Motor neuron (in vitro differentiated cells): ENCODE results near the gene HES2. TPM values are rescaled to one million over a fixed set of nuclear protein-coding genes. Genes with fewer than 3 reads are reported as not detected.
"Not testable (repeated sequence)": the region's sequence is repeated elsewhere in the genome, so short reads cannot be mapped to it uniquely, and the experiment has no call there.

ENCODE experiments used
- ATAC-seq, 8 experiments: fragments of 200-7000 bp; cut with Tn5 transposase; replicated peaks in 6 of 8; 2 replicates each; pipeline ENCODE4 v1.8.0; 2021; ENCODE audit warnings: mild to moderate bottlenecking in 8 of 8, moderate library complexity in 8 of 8
- H3K27ac ChIP-seq, 2 donors: fragments of 250-450 bp; sonication (Bioruptor Pico); 2 replicates each; pipeline ENCODE4 v1.9.0; 2021; ENCODE audit warnings: antibody characterized with exemption in 2 of 2, mild to moderate bottlenecking in 2 of 2, moderate library complexity in 1 of 2
- H3K4me1 ChIP-seq, 2 donors: fragments of 250-450 bp; sonication (Bioruptor Pico); replicated peaks in 1 of 2; 2 replicates each; pipeline ENCODE4 v1.6.1; 2021; ENCODE audit warnings: antibody characterized with exemption in 2 of 2, mild to moderate bottlenecking in 2 of 2, moderate library complexity in 1 of 2
- H3K4me3 ChIP-seq, 5 donors: fragments of 250-450 bp; sonication (Bioruptor Pico); 2 replicates each; pipeline ENCODE4 v1.9.0; 2021; ENCODE audit warnings: antibody characterized with exemption in 5 of 5, mild to moderate bottlenecking in 5 of 5, moderate library complexity in 4 of 5
- WGBS, 10 experiments: fragments of 450-650 bp; shearing (Covaris generic); methylation state at CpG; one replicate each; pipeline ENCODE4 v1.0.0; 2022; 5-methylcytosine and 5-hydroxymethylcytosine counted together
- in situ Hi-C, 9 experiments: fragments of 400-800 bp; cut with MboI; loops; one replicate each; pipeline ENCODE4 v1.15.0; 2021; ENCODE audit warnings: low sequenced_read_pairs in 9 of 9, low pct_unique_long_range_greater_than_20kb in 2 of 9; ENCODE audit not compliant: unreplicated experiment in 9 of 9
- total RNA-seq, 8 experiments: library from RNA; unstranded; fragments of 300-600 nt; gene quantifications; 2 replicates each; pipeline versions ENCODE4 v1.2.3 to v1.2.4, GENCODE V29; 2022

HES2 gene
- total RNA-seq, 8 experiments from 2014 or later: 0.14 to 7.8 (median 0.98) TPM

GRCh38 chr1:6440198-6441126 lies 20.7 kb upstream of the HES2 start:
- Histone ChIP-seq H3K4me3 (peak overlapping the region in 2 of 5 donors; percentile 21 to 24), H3K27ac (no peak overlapping the region), H3K4me1 (peaks cover 9 to 18% of the 10 kb centered on the region in 2 donors)
- WGBS, 10 experiments: 6 to 25% (median 14%) methylated on average over 10 to 24 of the region's 101 CpGs; no CpG with 5 or more reads in 6 of the 10 experiments
- ATAC-seq: peak; percentile 30 to 82 (median 76)
- in situ Hi-C loops: loop anchor here in 1 of 9 experiments (25.0 kb wide), 1 partner anchor 203 kb away; the partner anchor contains the start of genes HES3 and ICMT

- in situ Hi-C loops: loop anchor here in 1 of 9 experiments (25.0 kb wide), 1 partner anchor 201 kb away; the partner anchor contains the start of genes HES3 and ICMT
- Histone ChIP-seq H3K4me1 (peaks cover 27 to 37% of the 10 kb centered on the region in 2 donors), H3K4me3 (no peak overlapping the region), H3K27ac (no peak overlapping the region)
- peak; percentile 23 to 48 (median 39) for ATAC-seq
- WGBS, 10 experiments: 0 to 14% (median 0%) methylated on average over 1 to 4 of the region's 5 CpGs; no CpG with 5 or more reads in 5 of the 10 experiments
Measured at GRCh38 chr1:6438047-6438525, 18.4 kb upstream of the HES2 start.

GRCh38 chr1:6437012-6437700 lies 17.4 kb upstream of the HES2 start:
- not testable (repeated sequence) for H3K4me3 ChIP-seq
- ATAC-seq: peak; percentile 20 to 79 (median 61)
- in situ Hi-C loops: loop anchor here in 1 of 9 experiments (25.0 kb wide), 1 partner anchor 200 kb away; the partner anchor contains the start of genes HES3 and ICMT

GRCh38 chr1:6436277-6436676 lies 16.6 kb upstream of the HES2 start:
- not testable (repeated sequence) for ATAC-seq, H3K4me3 ChIP-seq, H3K27ac ChIP-seq
- H3K4me1 ChIP-seq: peaks cover 27 to 37% of the 10 kb centered on the region in 2 donors
- in situ Hi-C loops: loop anchor here in 1 of 9 experiments (25.0 kb wide), 1 partner anchor 199 kb away; the partner anchor contains the start of genes HES3 and ICMT
- 50 to 100% (median 83%) methylated on average over 1 to 3 of the region's 3 CpGs; no CpG with 5 or more reads in 1 of the 10 experiments for WGBS, 10 experiments

More at GRCh38 chr1:6437012-6437700, 17.4 kb upstream of the HES2 start:
- peaks cover 27 to 37% of the 10 kb centered on the region in 2 donors for H3K4me1 ChIP-seq
- H3K27ac ChIP-seq: not testable (repeated sequence)
- whole genome bisulfite sequencing, 10 experiments: 0 to 90% (median 69%) methylated on average over 2 to 7 of the region's 22 CpGs; no CpG with 5 or more reads in 6 of the 10 experiments

- 20 to 60% (median 40%) methylated on average over 1 to 2 of the region's 3 CpGs; no CpG with 5 or more reads in 7 of the 10 experiments for WGBS, 10 experiments
- in situ Hi-C loops: loop anchor here in 1 of 9 experiments (25.0 kb wide), 1 partner anchor 198 kb away; the partner anchor contains the start of genes HES3 and ICMT
Measured at GRCh38 chr1:6435547-6435946, 15.8 kb upstream of the HES2 start.

GRCh38 chr1:6435129-6435528 lies 15.4 kb upstream of the HES2 start:
- WGBS, 10 experiments: 46 to 85% (median 63%) methylated on average over 3 to 11 of the region's 15 CpGs; no CpG with 5 or more reads in 6 of the 10 experiments
- no peak overlapping the region for H3K4me3 ChIP-seq
- H3K27ac ChIP-seq: no peak overlapping the region
- peak in 5 of 8 experiments; percentile 29 to 51 (median 33) for ATAC-seq
- in situ Hi-C loops: loop anchor here in 1 of 9 experiments (25.0 kb wide), 1 partner anchor 198 kb away; the partner anchor contains the start of genes HES3 and ICMT
- H3K4me1 ChIP-seq: peaks cover 28 to 39% of the 10 kb centered on the region in 2 donors

More at GRCh38 chr1:6435547-6435946, 15.8 kb upstream of the HES2 start:
- no peak for ATAC-seq
- Histone ChIP-seq H3K27ac (no peak overlapping the region), H3K4me3 (no peak overlapping the region), H3K4me1 (peaks cover 27 to 37% of the 10 kb centered on the region in 2 donors)

- WGBS, 10 experiments: 6 to 71% (median 26%) methylated on average over 1 to 3 of the region's 5 CpGs; no CpG with 5 or more reads in 5 of the 10 experiments
- Histone ChIP-seq H3K4me3 (no peak overlapping the region), H3K27ac (no peak overlapping the region), H3K4me1 (peaks cover 34 to 35% of the 10 kb centered on the region in 2 donors)
- in situ Hi-C loops: loop anchor here in 1 of 9 experiments (25.0 kb wide), 1 partner anchor 197 kb away; the partner anchor contains the start of genes HES3 and ICMT
- ATAC-seq: no peak
Measured at GRCh38 chr1:6434186-6434585, 14.5 kb upstream of the HES2 start.

GRCh38 chr1:6431645-6432579 lies 12.2 kb upstream of the HES2 start:
- H3K27ac ChIP-seq, H3K4me3 ChIP-seq, ATAC-seq: not testable (repeated sequence)
- in situ Hi-C loops: loop anchor here in 1 of 9 experiments (25.0 kb wide), 1 partner anchor 195 kb away; the partner anchor contains the start of genes HES3 and ICMT
- 19 to 95% (median 58%) methylated on average over 2 to 10 of the region's 13 CpGs for WGBS, 10 experiments
- peaks cover 26 to 31% of the 10 kb centered on the region in 2 donors for H3K4me1 ChIP-seq

- ATAC-seq: peak in 7 of 8 experiments; percentile 23 to 76 (median 48)
- not testable (repeated sequence) for H3K4me3 ChIP-seq, H3K27ac ChIP-seq
- in situ Hi-C loops: loop anchor here in 1 of 9 experiments (25.0 kb wide), 1 partner anchor 193 kb away; the partner anchor contains the start of genes HES3 and ICMT
- peaks cover 19 to 20% of the 10 kb centered on the region in 2 donors for H3K4me1 ChIP-seq
- 0 to 100% (median 28%) methylated on average over 1 to 10 of the region's 19 CpGs; no CpG with 5 or more reads in 4 of the 10 experiments for WGBS, 10 experiments
Measured at GRCh38 chr1:6429660-6430411, 10.1 kb upstream of the HES2 start.

GRCh38 chr1:6428453-6428852 lies 8.7 kb upstream of the HES2 start:
- not testable (repeated sequence) for H3K27ac ChIP-seq, ATAC-seq, H3K4me1 ChIP-seq, H3K4me3 ChIP-seq
- in situ Hi-C loops: loop anchor here in 1 of 9 experiments (25.0 kb wide), 1 partner anchor 191 kb away; the partner anchor contains the start of genes HES3 and ICMT
- WGBS, 10 experiments: 50% methylated on average over 1 of the region's 6 CpGs; no CpG with 5 or more reads in 9 of the 10 experiments
